ENCODE measurements around the gene CAMKV. TPM values are rescaled to one million over a fixed set of nuclear protein-coding genes. Genes with fewer than 3 reads are reported as not detected.
"Not testable (repeated sequence)": the region's sequence is repeated elsewhere in the genome, so short reads cannot be mapped to it uniquely, and the experiment has no call there.

The CAMKV gene, protein sequence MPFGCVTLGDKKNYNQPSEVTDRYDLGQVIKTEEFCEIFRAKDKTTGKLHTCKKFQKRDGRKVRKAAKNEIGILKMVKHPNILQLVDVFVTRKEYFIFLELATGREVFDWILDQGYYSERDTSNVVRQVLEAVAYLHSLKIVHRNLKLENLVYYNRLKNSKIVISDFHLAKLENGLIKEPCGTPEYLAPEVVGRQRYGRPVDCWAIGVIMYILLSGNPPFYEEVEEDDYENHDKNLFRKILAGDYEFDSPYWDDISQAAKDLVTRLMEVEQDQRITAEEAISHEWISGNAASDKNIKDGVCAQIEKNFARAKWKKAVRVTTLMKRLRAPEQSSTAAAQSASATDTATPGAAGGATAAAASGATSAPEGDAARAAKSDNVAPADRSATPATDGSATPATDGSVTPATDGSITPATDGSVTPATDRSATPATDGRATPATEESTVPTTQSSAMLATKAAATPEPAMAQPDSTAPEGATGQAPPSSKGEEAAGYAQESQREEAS
- not detected in 2 replicates for total RNA-seq (2014; rRNA removed; shearing (Covaris generic))

DNA sequence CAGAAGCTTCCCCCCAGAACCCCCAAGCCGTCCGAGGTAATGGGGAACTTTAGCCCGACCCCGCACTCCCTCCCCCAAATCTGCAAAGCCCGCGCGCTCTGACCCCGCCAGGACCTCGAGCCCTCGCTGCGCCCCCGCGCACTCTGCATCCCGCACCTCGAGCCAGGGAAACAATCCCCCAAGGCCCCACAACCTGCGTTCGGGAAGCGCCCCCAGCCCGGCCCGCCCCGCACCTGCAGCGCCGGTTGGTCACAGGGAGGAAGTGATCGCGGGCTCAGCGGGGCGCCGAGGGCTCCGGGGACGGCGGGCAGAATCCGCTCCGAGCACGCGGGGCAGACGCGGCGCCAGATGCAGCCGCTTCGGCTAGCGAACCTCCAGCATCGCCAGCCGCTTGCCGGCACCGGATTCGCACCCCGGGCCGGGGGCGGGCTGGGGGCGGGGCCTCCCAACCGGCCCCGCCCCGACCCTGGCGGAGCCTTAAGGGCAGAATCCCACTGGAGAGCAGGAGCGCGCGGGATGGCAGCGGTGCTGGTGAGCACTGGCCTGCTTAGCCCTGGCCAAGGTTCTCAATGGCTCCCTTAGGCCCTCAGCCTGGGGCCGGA, at the start of gene CAMKV:
CAMKV (minus strand) TSS at position 382 of the 602 bp plus-strand sequence. CDS start 7,518 bp downstream, outside the sequence.
- no peak for DNase-seq (ENCODE audit: low spot score)

DNA sequence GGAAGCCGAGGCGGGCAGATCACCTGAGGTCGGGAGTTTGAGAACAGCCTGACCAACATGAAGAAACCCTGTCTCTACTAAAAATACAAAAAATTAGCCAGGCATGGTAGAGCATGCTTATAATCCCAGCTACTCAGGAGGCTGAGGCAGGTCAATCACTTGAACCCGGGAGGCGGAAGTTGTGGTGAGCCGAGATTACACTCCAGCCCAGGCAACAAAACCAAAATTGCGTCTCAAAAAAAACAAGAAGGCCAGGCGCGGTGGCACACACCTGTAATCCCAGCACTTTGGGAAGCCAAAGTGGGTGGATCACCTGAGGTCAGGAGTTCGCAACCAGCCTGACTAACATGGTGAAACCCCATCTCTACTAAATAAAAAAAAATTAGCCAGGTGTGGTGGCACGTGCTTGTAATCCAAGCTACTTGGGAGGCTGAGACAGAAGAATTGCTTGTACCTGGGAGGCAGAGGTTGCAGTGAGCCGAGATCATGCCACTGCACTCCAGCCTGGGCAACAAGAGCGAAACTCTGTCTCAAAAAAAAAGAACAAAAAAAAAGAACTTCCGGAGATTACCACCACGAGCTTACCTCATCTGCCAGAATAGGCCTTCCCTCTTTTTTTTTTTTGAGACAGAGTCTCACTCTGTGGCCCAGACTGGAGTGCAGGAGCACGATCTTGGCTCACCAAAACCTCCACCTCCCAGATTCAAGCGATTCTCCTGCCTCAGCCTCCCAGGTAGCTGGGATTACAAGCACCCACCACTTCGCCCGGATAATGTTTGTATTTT, 48.3 kb upstream of the CAMKV start:
- not testable (repeated sequence) for DNase-seq (ENCODE audit: low spot score)

DNA sequence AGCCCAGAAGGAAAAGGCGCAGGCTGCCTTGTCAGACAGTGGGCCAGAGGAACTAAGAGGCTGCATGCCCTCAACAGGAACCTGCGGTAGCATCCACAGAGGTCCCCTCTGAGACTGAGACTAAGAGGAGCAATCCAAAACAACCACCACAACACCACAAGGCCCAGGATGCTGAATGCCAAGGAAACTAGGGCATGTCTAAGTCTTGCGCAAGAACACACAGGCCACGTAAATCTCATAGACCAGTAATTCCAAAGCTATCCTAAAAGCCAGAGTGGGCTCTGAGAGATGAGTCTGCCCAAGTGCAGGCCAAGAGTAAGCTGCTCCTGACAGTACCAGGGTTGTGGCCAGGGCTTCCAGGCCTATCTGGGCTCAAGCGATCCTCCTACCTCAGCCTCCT, 47.0 kb upstream of the CAMKV start:
- DNase-seq (ENCODE audit: low spot score): no peak

DNA sequence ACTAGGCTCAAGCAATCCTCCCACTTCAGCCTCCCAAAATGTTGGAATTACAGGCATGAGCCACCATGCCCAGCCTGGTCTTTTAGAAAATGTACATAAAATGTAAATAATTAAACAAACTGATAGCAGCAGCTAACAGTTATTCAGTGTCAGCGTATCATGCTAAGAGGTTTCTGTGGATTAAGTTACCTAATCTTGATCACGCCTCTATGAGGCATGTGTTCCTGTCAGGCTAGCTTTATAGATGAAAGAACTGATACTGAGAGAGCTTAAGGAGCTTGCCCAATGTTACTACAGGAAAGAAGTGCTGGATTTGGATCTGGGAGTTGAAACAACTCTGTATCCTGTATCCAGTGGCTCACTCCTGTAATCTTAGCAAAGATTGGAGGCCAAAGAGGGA, 45.2 kb upstream of the CAMKV start:
- DNase-seq (ENCODE audit: low spot score): no peak

DNA sequence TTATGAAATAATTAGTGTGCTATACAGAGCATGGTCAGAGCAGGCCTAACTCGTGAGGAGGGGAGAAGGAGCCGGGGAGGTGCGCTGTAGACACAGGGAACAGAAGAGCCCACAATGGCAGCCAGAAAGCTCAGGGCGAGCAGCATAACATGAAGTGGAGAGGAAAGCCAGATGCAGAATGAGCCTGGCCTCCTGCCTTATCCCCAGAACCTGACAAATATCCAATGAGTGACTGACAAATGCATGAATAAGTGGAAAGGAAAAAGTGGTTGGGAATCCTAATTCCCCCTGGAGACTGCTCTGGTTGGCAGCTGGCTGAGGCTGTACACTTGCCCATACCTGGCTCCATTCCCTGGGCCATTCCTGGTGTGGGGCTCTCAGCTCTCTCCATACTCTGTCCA, 43.2 kb upstream of the CAMKV start:
- no peak for DNase-seq (ENCODE audit: low spot score)

DNA sequence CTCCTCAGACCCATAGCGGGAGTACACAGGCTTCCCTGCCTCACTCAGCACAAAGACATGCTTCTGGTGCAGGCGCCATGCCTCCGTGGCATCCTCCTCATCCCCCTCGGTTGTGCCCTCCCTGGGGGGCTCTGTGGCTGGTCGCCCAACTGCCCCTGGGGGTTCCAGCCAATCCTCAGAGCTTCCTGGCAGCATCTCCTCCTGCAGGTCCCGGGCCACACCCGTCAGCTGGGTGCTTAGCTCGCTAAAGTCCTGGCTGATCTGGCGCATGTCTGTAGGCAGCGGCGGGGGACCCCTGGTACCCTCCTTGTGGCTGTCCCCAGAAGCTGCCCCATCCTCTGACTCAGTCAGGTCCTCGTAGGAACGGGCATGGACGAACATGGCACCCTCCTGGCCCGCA, 41.9 kb upstream of the CAMKV start:
- DNase-seq (ENCODE audit: low spot score): no peak

DNA sequence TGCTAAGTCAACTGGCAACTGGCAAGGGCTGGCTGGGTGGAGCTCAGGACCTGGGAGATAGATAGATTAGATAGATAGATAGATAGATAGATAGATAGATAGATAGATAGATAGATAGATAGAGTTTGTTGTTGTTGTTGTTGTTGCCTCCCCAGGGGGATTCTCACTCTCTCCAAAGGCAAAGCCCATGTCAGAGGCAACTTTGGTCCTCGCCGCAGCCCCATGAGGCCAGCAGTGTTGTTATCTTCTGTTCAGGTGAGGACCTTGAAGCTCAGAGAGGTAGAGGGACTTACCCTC, 41.4 kb upstream of the CAMKV start:
- DNase-seq (ENCODE audit: low spot score): no peak

DNA sequence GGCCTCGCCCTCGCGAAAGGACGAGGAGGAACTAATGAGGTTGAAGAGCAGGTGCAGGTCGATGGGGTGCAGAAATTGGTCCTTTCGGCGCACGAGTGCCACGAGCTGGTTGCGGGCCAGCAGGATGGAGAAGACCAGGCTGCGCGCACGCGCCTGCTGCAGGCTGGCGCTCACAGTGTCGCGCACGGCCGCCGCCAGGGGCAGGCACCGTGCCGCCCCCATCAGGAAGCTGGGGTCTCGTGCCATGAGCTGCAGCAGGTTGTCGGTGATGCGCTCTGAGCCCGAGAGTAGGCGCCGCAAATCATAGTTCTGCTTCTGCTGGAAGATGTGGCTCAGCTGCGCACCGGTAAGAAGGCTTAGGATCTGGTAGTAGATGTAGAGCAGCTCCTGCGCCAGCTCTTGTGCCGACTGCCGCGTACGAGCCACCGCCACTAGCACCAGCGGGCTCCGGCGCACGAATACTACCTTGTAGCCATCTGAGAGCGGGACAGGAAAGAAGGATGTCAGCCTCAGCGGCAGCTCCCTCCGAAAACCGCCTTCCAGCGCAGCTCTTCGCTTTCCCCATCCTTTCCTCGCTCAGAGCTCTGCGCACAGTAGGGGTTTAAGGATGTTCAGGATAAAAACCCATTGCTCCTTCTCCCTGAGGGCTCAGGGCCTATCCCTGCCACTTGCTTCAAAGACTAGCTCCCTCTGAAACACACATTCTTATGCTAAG, 40.9 kb upstream of the CAMKV start:
- DNase-seq (ENCODE audit: low spot score): no peak

DNA sequence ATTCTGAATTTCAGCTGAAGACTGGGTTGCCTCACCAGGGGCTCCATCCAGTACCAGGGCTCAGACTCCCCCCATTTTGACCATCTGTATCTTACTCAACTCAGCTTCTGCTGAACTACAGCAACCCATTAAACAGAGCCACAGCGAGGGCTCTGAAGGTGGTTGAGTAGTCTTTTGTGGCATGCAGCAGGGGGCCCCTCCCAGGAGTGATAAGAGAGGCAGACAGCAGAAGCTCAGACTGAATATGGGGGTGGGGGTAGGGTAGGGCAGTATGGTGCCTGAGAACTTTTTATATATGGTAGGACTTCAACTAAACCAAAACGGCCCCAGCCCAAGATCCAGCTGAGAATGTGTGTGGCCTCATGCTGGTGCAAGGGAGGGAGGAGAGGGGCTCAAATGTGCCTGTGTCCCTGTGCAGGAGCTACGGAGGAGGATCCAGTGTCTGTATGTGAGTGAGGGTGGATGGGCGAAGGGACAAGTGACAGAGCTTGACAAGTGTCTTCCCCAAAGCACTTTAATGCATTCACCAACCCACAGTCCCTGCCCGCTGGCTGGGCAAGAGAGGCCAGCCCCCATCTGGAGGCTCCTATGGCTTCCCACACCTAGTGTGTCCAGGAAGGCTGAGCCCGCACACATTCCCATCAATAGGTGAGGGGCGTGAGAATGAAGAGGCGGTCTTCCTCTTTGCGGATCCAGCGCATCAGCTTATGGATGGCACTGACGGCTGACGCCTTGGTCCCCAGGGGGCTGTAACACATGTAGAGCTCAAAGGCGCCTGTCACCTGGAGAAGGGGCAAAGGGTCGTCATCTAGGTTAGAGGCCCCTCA, 38.9 kb upstream of the CAMKV start:
- no peak for DNase-seq (ENCODE audit: low spot score)

DNA sequence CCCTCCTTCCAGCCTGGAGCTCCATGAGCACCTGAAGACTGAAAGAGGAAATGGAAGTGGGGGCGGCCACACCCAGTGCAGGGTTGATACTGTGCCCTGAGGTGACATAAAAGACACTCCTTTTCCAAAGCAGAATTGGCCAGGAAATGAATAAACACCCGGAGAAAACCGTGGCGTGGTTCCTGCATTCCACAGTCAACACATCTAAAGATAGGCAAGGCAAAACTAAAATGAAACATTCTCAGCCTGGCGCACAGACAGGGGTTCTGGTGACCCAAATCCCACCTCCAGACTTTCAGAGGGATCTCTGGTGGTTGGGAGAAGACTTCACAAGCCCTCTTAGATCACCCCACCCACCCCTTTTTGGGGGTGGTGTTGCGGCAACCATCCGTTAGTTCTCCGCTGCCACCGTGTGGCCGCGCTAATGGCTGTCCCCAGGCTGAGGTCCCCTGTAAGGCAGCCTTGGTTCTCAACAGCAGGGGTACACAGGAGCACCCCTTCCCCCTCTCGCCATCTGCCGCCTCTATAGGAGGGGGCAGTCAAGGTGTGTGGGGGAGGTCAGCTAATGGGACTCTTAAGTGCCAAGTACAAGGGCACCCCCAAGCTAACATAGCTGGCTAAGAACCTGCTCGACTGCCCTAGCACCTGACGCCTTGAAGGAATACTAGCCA, 36.5 kb upstream of the CAMKV start:
- DNase-seq (ENCODE audit: low spot score): peak; percentile 58

DNA sequence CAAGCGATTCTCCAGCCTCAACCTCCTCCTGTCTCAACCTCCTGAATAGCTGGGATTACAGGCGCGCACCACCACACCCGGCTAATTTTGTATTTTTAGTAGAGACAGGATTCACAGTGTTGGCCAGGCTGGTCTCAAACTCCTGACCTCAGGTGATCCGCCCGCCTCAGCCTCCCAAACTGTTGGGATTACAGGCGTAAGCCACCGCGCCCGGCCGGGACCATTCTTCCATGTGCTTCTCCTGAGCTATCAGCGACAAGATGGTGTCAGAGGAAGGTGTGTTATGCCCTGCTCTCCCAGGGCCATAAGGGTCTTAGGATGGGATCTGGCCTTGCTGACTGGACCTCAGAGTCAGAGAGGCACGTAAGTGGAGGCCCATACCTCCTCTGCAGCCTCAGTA, 34.7 kb upstream of the CAMKV start:
- DNase-seq (ENCODE audit: low spot score): not testable (repeated sequence)

DNA sequence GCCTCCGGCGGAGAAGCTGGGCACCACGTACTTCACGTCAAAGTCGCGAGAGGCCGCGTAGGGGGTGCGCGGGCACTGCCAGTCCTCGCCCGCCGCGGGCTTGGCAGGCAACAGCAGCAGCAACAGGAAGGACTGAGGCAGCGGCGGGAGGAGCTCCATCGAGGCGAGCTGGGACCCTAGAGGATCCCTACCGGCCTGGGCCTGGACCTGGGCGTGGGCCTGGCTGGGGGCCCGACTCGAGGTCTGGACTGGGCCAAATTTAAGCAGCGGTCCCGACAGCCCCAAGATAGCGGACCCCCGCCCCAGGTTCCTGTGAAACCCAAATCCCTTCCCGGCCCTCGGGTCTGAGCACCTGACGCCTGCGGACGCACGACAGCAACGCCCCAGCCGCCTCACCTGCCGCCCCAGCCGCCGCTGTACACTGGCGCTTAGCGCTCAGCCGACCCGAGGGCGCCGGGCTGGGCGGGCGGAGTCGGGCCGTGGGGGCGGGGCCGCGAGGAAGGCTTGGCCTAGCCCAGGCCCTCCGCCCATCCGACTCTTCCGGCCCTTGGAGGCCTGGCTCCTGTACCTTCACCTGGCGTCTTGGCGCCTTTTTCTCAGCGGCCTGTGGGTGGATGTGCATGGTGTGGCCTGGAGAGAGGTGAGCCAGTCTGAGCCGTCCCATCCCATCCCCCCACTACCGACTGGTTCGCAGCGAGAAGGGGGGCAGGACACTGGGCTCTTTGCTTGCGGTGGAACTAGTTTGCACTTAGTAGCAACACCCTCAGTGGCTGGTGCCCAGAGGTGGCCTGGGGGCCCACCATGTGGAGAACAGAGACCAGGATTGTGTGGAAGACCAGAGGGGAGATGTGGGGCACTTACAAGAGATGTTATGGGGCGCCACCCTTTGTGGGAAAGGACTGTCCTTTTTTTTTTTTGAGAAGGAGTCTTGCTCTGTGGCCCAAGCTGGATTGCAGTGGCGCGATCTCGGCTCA, 34.0 kb upstream of the CAMKV start, which contains the start of gene MST1R:
MST1R (minus strand) TSS at position 423 of the 974 bp plus-strand sequence; CDS start at position 159, 264 bp downstream.
- peak; percentile 95 for DNase-seq (ENCODE audit: low spot score)

DNA sequence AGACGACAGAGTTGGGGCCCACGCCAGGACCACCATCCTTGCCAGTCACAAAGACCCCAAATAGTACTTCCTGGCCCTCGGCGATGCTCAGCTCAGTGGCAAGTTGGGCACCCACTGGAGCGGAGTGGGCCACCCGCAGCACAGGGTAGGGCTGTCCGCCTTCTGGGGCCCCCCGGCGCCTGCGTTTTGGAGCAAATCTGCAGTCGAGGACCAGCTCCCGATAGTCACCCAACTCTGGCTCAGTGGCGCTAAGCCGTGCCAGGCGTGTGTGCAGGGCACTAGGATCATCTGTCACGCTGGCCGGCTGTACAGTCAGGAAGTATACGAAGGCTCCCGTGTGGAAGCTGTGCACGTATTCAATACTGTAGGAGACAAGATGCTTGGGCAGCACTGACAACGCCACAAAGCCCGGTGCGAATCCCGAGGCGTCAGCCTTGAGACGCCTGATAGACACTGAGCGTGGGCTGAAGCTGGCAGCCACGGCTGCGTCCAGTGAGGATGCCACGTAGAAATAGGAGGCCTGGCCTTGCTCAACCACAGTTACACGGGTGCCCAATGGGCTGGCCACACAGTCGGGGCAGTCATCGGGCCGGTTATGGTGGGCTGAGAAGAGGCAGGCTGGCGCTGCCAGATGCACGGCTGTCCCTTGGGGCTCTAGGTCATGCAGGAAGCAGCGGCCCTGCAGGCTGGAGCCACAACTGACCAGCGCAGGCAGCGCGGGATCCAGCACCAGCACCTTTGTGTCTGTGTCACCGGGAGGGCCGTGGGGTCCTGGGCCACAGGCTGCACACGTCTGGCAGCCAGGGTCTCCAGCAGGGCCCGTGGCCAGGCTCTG, 33.0 kb upstream of the CAMKV start:
- DNase-seq (ENCODE audit: low spot score): peak; percentile 40

DNA sequence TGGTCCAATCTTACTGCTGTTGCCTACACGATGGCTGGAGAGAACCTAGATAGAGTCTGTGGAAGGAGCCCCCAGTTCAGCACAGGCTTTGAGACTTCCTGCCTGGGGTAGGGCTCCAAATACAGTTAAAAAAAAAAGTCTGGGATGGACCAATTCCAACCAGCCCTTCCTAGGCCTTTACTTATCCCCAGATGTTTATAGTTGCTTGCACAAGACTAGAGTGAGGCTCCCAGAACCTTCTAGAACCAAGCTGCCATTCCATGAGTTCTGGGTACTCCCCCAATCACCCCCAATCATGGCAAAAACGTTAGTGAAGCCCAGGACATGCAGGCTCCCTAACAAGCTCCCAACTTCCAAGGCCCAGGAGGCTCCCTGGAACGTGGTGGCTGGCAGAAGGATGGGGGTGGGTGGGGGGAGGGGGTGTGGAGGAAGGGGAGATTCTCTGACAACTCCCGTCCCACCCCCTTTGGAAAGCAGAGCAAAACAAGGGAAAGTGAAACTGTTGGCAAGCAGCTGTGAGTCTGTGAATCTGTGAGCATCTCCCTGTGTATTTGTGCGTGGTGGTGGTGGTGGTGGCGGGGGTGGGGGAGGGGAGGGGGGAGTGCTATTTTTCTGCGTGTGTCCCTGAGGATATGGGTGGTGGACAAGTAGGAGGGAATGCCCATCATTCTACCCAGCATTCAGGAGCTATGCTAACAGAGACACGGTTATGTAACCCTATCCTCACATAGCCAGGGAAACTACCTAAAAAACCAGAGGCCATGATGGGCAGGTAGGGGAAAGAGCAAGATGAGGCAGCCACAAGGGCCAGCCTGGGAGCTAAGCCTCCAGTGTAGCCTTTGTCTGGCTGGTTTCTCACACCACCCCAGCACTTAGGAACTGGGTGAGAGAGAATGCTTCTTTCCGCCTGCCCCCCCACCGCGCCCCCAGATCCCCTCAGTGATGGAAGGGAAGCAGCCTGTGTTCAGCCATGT, 31.9 kb upstream of the CAMKV start:
- no peak for DNase-seq (ENCODE audit: low spot score)

DNA sequence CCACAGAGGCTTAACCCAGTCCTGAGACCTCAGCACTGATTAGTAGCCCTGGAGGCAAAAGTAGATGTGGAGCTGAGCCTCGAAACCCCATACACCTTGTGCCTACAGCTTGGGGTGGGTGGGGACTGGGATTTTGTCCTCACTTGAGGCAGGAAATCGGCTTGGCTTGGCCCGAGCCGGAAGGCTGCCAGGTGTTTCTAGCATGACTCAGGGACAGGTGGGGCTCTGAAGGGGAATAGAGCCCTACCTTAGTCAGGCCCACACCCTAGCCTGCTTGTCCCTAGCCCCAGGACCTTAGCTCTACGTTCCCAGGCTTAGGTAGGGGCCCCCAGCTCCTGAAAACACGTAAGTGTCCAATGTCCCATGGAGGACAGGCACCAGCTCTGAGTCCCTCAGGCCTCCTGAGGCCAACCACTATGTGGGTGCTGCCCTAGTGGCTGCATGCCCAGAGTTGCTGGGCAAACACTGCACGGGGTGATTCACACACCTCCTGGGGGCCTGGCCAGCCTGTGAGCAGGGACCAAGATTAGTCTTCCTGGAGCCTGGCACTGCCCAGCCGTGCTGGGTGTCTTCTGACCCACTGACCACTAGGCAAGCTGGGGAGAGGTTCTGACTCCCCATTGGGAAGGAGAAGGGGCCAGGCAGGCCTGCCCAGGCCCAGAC, 30.9 kb upstream of the CAMKV start:
- DNase-seq (ENCODE audit: low spot score): peak; percentile 88

DNA sequence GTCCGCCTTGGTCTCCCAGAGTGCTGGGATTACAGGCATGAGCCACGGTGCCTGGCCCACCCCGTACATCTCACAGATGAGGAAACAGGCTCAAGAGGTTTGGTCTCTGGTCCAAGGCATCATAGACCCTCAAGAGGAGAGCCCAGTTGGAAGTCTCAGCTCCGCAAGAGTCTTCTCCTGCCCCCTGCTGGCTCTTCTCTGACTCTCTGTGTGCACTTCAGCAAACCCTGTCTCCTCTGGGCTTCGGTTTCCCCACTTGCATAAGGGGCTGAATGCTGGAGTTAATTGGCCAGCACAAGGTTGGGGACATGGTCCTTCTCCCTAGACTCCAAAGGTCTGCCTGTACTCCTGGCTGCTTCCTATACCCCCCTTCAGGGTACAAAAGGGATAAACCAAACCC, 30.1 kb upstream of the CAMKV start:
- DNase-seq (ENCODE audit: low spot score): peak; percentile 23
